Activated CD4-positive, alpha-beta memory T cell treated with anti-CD3 and anti-CD28 coated beads, Interleukin-2, amount 10 ng/mL, durations not matched to agents 7 days and 5 days (primary cell): ENCODE measurements around the gene STK16. TPM values are rescaled to one million over a fixed set of nuclear protein-coding genes. Genes with fewer than 3 reads are reported as not detected.
A peak's percentile ranks its signal among the peaks of the same experiment; 100 is the strongest.

ENCODE experiments used
- CTCF ChIA-PET: fragments of 350-600 bp; sonication (Branson Sonifier 250); formaldehyde crosslinking; loops from one replicate; lab custom pipeline; 2021; ENCODE audit warnings: antibody characterized with exemption, inconsistent platforms; lab: Charles Lee
- POLR2A ChIA-PET: fragments of 350-600 bp; sonication (Branson Sonifier 250); formaldehyde crosslinking; loops from one replicate; lab custom pipeline; 2021; ENCODE audit warnings: antibody characterized with exemption; lab: Charles Lee
- DNase-seq: peaks from one replicate; pipeline ENCODE4 v3.0.0-alpha.2; 2020
- H3K27ac Mint-ChIP-seq: one replicate; pipeline ENCODE4 v1.8.0; 2021; ENCODE audit warnings: mild to moderate bottlenecking, mixed read lengths
- H3K27me3 Mint-ChIP-seq: one replicate; pipeline ENCODE4 v1.8.0; 2021; ENCODE audit warnings: mixed read lengths
- H3K36me3 Mint-ChIP-seq: one replicate; pipeline ENCODE4 v1.8.0; 2021; ENCODE audit warnings: low read depth, mixed read lengths
- H3K4me1 Mint-ChIP-seq: one replicate; pipeline ENCODE4 v1.8.0; 2021; ENCODE audit warnings: mixed read lengths
- H3K4me3 Mint-ChIP-seq: one replicate; pipeline ENCODE4 v1.8.0; 2021; ENCODE audit warnings: mild to moderate bottlenecking, mixed read lengths
- H3K9me3 Mint-ChIP-seq: one replicate; pipeline ENCODE4 v1.8.0; 2021; ENCODE audit warnings: mixed read lengths
- total RNA-seq, 2 experiments: library from RNA; stranded (reverse); gene quantifications; one replicate each; pipeline ENCODE4 v1.2.3, GENCODE V29; 2021

STK16 gene
- total RNA-seq, 2 experiments from 2014 or later, result 41.6 to 42.3 TPM

DNA sequence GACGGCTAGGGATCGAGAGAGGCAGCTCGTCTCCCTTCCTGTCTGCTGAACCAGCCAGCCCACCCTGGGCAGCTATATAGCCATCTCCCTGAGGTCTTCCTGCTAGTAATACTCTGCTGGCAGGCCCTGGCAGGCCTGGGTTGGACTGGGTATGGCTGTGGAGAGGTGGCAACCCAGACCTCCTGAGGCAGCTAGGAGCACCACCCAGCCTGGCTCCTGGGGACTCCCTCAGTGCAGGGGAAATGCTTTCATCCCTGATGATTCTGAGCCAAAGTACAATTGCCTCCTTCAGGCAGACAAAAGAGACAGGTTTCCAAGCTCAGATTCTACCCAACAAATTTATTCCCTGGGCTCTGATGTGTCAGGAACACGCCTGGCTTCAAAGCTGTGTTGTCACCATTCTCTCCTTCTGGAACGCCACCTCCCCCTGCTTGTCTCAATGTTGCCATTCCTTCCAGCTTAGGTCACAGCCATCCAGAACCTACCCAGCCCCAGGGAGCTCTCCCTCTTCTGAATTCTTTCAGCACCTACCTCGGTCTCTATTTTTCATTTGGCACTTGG lies 29.2 kb downstream of the STK16 start:
- H3K4me3 Mint-ChIP-seq, result no peak overlapping the region
- no peaks in the 10 kb centered on the region for H3K36me3 Mint-ChIP-seq

GRCh38 chr2:219277703-219278654 lies 32.7 kb downstream of the STK16 start:
- Mint-ChIP-seq H3K4me1 (peaks cover 41% of the 10 kb centered on the region), H3K36me3 (peaks cover 21% of the 10 kb centered on the region), H3K27ac (peak overlapping the region; percentile 93), H3K4me3 (peak overlapping the region; percentile 87), H3K27me3 (peaks cover 8% of the 10 kb centered on the region), H3K9me3 (no peaks in the 10 kb centered on the region)
- peak; percentile 77 for DNase-seq
- ChIA-PET POLR2A (interaction anchor here (0.8 to 8.1 kb wide), 16 partner anchors 10 to 119 kb away, joined by 3 to 131 read pairs (median 13); partner anchors contain the start of genes ANKZF1, ATG9A, CNPPD1 and DNPEP), CTCF (interaction anchor here (0.6 to 11.9 kb wide), 28 partner anchors 8 to 298 kb away, joined by 3 to 206 read pairs (median 5); partner anchors contain the start of genes ANKZF1, ATG9A, GLB1L and NHEJ1)

More for the DNA sequence above, 29.2 kb downstream of the STK16 start:
- no peaks in the 10 kb centered on the region for H3K9me3 Mint-ChIP-seq
- H3K27ac Mint-ChIP-seq, result no peak overlapping the region
- POLR2A ChIA-PET, result interaction anchor here (1.3 kb wide), 1 partner anchor 19 kb away, joined by 4 read pairs; no protein-coding TSS in a partner anchor
- H3K27me3 Mint-ChIP-seq, result peaks cover 14% of the 10 kb centered on the region
- peaks cover 19% of the 10 kb centered on the region for H3K4me1 Mint-ChIP-seq
- DNase-seq, result no peak
- CTCF ChIA-PET, result interaction anchor here (0.9 to 11.9 kb wide), 3 partner anchors 16 to 98 kb away, joined by 3 to 206 read pairs (median 3); no protein-coding TSS in a partner anchor

- Mint-ChIP-seq H3K27me3 (peaks cover 5% of the 10 kb centered on the region), H3K4me1 (peaks cover 42% of the 10 kb centered on the region), H3K36me3 (peaks cover 29% of the 10 kb centered on the region), H3K4me3 (peak overlapping the region; percentile 87), H3K9me3 (no peaks in the 10 kb centered on the region), H3K27ac (peak overlapping the region; percentile 93)
- POLR2A ChIA-PET, result interaction anchor here (0.7 to 8.1 kb wide), 20 partner anchors 11 to 994 kb away, joined by 3 to 131 read pairs (median 8); partner anchors contain the start of genes ABCB6, ANKZF1, ATG9A and CNPPD1
- CTCF ChIA-PET, result interaction anchor here (0.7 to 11.9 kb wide), 25 partner anchors 9 to 299 kb away, joined by 3 to 206 read pairs (median 4); partner anchors contain the start of genes ABCB6, ANKZF1, ATG9A and DNPEP
- DNase-seq, result no peak
Measured at GRCh38 chr2:219278655-219279150, 33.4 kb downstream of the STK16 start.

DNA sequence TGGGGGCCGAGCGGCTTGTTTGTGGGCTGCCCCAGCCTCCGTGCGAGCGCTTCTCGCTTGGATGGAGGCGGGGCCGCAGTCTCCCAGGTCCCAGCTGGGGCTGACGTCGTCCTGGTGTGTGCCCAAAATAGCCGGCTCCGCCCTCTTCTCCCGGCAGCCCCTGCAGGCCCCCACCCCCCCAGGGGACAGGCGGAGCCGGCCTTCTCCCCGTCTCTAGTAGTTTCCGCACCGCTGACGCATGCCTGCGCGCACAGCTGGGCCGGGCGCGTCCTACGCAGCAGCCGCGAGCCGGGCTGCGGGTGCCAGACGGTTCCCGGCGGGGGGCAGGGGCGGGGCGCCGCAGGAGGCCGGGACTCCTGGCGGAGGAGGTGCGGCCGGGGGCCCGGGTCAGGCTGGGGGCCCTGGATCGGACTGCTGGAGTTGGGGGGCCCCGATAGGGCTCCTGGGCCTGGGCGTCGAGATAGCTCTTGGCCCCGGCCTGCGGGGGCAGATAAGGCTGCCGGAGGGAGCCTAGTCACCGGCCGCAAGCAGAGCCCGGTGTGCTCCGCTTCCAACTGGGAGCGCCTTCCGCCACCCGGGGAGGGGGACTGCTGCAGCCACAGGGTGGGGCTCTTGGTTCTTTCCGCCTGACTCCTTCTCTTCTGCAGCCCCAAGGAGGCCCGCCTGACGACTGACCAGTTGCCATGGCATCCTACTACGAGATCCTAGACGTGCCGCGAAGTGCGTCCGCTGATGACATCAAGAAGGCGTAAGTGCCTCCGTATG lies 34.1 kb downstream of the STK16 start, which contains the start of gene DNAJB2:
DNAJB2 (plus strand) TSS at position 216 of the 765 bp plus-strand sequence; CDS start at position 684, 468 bp downstream.
- POLR2A ChIA-PET, result interaction anchor here (0.7 to 8.1 kb wide), 20 partner anchors 11 to 995 kb away, joined by 3 to 131 read pairs (median 8); partner anchors contain the start of genes ABCB6, ANKZF1, ATG9A and CNPPD1
- peak within 1 kb of the TSS; percentile 93 for H3K27ac Mint-ChIP-seq
- H3K27me3 Mint-ChIP-seq, result peaks cover 2% of the 10 kb centered on the region
- peaks cover 30% of the 10 kb centered on the region for H3K36me3 Mint-ChIP-seq
- H3K4me3 Mint-ChIP-seq, result peak within 1 kb of the TSS; percentile 87
- no peaks in the 10 kb centered on the region for H3K9me3 Mint-ChIP-seq
- peaks cover 42% of the 10 kb centered on the region for H3K4me1 Mint-ChIP-seq
- CTCF ChIA-PET, result interaction anchor here (0.7 to 11.9 kb wide), 23 partner anchors 10 to 299 kb away, joined by 3 to 206 read pairs (median 4); partner anchors contain the start of genes ABCB6, ANKZF1, ATG9A and DNPEP
- peak; percentile 99 for DNase-seq

GRCh38 chr2:219279916-219280516 lies 34.7 kb downstream of the STK16 start:
- Mint-ChIP-seq H3K36me3 (peaks cover 30% of the 10 kb centered on the region), H3K27me3 (no peaks in the 10 kb centered on the region), H3K9me3 (no peaks in the 10 kb centered on the region), H3K4me1 (peaks cover 42% of the 10 kb centered on the region), H3K27ac (peak overlapping the region; percentile 92), H3K4me3 (peak overlapping the region; percentile 87)
- no peak for DNase-seq
- ChIA-PET POLR2A (interaction anchor here (0.7 to 8.1 kb wide), 14 partner anchors 8 to 121 kb away, joined by 3 to 131 read pairs (median 14); partner anchors contain the start of genes ABCB6, ANKZF1, ATG9A and CNPPD1), CTCF (interaction anchor here (0.7 to 11.9 kb wide), 9 partner anchors 13 to 122 kb away, joined by 3 to 206 read pairs (median 4); partner anchors contain the start of genes ANKZF1, ATG9A, DNPEP and NHEJ1)

- Mint-ChIP-seq H3K9me3 (no peaks in the 10 kb centered on the region), H3K27me3 (no peaks in the 10 kb centered on the region), H3K4me1 (peaks cover 42% of the 10 kb centered on the region), H3K36me3 (peaks cover 30% of the 10 kb centered on the region), H3K4me3 (peak overlapping the region; percentile 87), H3K27ac (peak overlapping the region; percentile 92)
- ChIA-PET POLR2A (interaction anchor here (1.5 to 8.1 kb wide), 3 partner anchors 12 to 51 kb away, joined by 5 to 131 read pairs (median 69); partner anchors contain the start of genes ANKZF1, ATG9A, TUBA4A and TUBA4B), CTCF (interaction anchor here (0.7 to 11.9 kb wide), 6 partner anchors 12 to 122 kb away, joined by 3 to 206 read pairs (median 17); partner anchors contain the start of genes DNPEP, NHEJ1, TUBA4A and ZFAND2B)
- no peak for DNase-seq
Measured at GRCh38 chr2:219280651-219281050, 35.4 kb downstream of the STK16 start.

GRCh38 chr2:219281588-219281987 lies 36.3 kb downstream of the STK16 start:
- H3K27ac Mint-ChIP-seq, result no peak overlapping the region
- DNase-seq, result no peak
- H3K9me3 Mint-ChIP-seq, result no peaks in the 10 kb centered on the region
- H3K27me3 Mint-ChIP-seq, result no peaks in the 10 kb centered on the region
- ChIA-PET CTCF (interaction anchor here (3.7 to 11.9 kb wide), 3 partner anchors 11 to 123 kb away, joined by 30 to 206 read pairs (median 33); partner anchors contain the start of genes NHEJ1 and TUBA4A), POLR2A (interaction anchor here (0.8 to 8.1 kb wide), 5 partner anchors 12 to 75 kb away, joined by 3 to 131 read pairs (median 5); partner anchors contain the start of genes ANKZF1, ATG9A, GLB1L and STK16)
- peaks cover 34% of the 10 kb centered on the region for H3K36me3 Mint-ChIP-seq
- H3K4me3 Mint-ChIP-seq, result no peak overlapping the region
- H3K4me1 Mint-ChIP-seq, result peaks cover 42% of the 10 kb centered on the region

DNA sequence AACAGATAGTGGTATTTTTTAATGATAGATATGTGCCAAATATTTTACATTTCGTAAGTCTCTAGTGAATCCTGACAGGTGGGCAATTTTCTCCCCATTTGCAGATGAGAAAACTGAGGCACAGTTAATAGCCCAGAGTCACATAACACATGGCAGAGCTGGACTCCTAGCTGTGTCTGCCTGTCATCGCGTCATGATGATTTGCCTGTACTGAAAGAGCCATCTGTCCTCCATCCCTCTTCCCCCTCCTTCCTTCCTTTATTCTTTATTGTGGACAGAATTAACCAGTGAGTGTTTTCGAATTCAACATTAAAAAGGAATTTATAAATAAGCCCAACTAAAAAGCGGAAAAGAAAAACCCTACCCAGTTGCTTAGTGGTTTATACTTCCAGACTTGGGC lies 37.1 kb downstream of the STK16 start:
- H3K36me3 Mint-ChIP-seq, result peaks cover 34% of the 10 kb centered on the region
- ChIA-PET POLR2A (interaction anchor here (1.1 to 8.1 kb wide), 4 partner anchors 11 to 76 kb away, joined by 3 to 131 read pairs (median 36); partner anchors contain the start of genes ATG9A, TUBA4A, TUBA4B and ZFAND2B), CTCF (interaction anchor here (1.0 to 11.9 kb wide), 3 partner anchors 10 to 124 kb away, joined by 4 to 206 read pairs (median 33); partner anchors contain the start of gene NHEJ1)
- no peak overlapping the region for H3K27ac Mint-ChIP-seq
- no peaks in the 10 kb centered on the region for H3K27me3 Mint-ChIP-seq
- H3K4me3 Mint-ChIP-seq, result no peak overlapping the region
- no peak for DNase-seq
- H3K9me3 Mint-ChIP-seq, result no peaks in the 10 kb centered on the region
- H3K4me1 Mint-ChIP-seq, result peaks cover 40% of the 10 kb centered on the region

DNA sequence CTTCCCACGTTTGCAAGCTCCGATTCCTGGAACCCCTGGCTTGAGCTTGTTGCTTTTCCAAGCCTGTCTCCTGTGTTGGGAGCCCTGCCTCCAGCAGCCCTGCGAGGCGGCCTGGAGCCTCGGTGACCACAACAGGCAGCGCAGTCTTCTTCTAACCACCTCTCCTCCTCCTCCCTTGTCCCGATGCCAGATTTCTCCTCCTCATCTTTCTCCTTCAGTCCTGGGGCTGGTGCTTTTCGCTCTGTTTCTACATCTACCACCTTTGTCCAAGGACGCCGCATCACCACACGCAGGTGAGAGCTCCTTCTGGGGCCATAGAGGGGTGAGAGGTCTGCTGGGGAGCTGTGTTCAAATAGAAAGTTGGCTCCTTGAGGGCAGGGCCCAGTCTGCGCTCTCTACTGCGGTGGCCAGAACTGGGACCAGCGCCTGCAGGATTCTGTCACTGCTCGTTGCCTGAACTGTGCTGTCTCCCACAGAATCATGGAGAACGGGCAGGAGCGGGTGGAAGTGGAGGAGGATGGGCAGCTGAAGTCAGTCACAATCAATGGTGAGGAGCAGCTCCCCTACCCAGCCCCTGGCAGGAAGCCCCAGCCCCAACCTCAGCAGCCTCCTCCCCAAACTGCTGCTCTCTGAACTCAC lies 37.8 kb downstream of the STK16 start:
- ChIA-PET POLR2A (interaction anchor here (1.4 to 8.1 kb wide), 3 partner anchors 10 to 54 kb away, joined by 3 to 131 read pairs (median 69); partner anchors contain the start of genes ATG9A, TUBA4A and TUBA4B), CTCF (interaction anchor here (0.6 to 11.9 kb wide), 4 partner anchors 10 to 125 kb away, joined by 4 to 206 read pairs (median 18); partner anchors contain the start of gene NHEJ1)
- Mint-ChIP-seq H3K9me3 (no peaks in the 10 kb centered on the region), H3K27me3 (no peaks in the 10 kb centered on the region), H3K4me3 (no peak overlapping the region), H3K36me3 (peaks cover 34% of the 10 kb centered on the region), H3K4me1 (peaks cover 33% of the 10 kb centered on the region), H3K27ac (peak overlapping the region; percentile 16)
- DNase-seq, result no peak
